Adrenal gland (tissue), 5 donors: Measurements from ENCODE around the gene TBC1D14.

Source experiments
- POLR2A ChIP-seq, 2 donors: fragments of 450-650 bp; IDR thresholded peaks; one replicate each; pipeline ENCODE4 v1.6.1; 2017; ENCODE audit warnings: antibody characterized with exemption in 2 of 2, mild to moderate bottlenecking in 2 of 2, moderate library complexity in 1 of 2
- TF ChIP-seq, protein P1 (sequence below), 6 experiments: fragments of 450-650 bp in 4 of 6; fragments of 200-600 bp in 2 of 6; sonication (generic) in 1 of 6; IDR thresholded peaks; 1 replicate in 5 of 6; 2 replicates in 1 of 6; pipeline versions ENCODE4 v1.5.1 to v1.8.0; 2016 to 2021; ENCODE audit warnings: antibody characterized with exemption in 6 of 6, mild to moderate bottlenecking in 2 of 6, moderate library complexity in 1 of 6
- donor health status: DM: no; HTN: no; CAD: no.

- TF ChIP-seq, protein P1, sequence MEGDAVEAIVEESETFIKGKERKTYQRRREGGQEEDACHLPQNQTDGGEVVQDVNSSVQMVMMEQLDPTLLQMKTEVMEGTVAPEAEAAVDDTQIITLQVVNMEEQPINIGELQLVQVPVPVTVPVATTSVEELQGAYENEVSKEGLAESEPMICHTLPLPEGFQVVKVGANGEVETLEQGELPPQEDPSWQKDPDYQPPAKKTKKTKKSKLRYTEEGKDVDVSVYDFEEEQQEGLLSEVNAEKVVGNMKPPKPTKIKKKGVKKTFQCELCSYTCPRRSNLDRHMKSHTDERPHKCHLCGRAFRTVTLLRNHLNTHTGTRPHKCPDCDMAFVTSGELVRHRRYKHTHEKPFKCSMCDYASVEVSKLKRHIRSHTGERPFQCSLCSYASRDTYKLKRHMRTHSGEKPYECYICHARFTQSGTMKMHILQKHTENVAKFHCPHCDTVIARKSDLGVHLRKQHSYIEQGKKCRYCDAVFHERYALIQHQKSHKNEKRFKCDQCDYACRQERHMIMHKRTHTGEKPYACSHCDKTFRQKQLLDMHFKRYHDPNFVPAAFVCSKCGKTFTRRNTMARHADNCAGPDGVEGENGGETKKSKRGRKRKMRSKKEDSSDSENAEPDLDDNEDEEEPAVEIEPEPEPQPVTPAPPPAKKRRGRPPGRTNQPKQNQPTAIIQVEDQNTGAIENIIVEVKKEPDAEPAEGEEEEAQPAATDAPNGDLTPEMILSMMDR (IDR thresholded peaks at IDR 0.05) = no peak
- no peak for TF ChIP-seq POLR2A (IDR thresholded peaks at IDR 0.05)
These were observed 117.7 kb downstream of the TBC1D14 start for GRCh38 chr4:7027284-7027683.
